ENCODE measurements around the gene PPP6R2. TPM values are rescaled to one million over a fixed set of nuclear protein-coding genes. Genes with fewer than 3 reads are reported as not detected.

The PPP6R2 gene
- total and polyA plus RNA-seq, 8 donors, result 36.9 to 60.1 (median 42.2) TPM

DNA sequence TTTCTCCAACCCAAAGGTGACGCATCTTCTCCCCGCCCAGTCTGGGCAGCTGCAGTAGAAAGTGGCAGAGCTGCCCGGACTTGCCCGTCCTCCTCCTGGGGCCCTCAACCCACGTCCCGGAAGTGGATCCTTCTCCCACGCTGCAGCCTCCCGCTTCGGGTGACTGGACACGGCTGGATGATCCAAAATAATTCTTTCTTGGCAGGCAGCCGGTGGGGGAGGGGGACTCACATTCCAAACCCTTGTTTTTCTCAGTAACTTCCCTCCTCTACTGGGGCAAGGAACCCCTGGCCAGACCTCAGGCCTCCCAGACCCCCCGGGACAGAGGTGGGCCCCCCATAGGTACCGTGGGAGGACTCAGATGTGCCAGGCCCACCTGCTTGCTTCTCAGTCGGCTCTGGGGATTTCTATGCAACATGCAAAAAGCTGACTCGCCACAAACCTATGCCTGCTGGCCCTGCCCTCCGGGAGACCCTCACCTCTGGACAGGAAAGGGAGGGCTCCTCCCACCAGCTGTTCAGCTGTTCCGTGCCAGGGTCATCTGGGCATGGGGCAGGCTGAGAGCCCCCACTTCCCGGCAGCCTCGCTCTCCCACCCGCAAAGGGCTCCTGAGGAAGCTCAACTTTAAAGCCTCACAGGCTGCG lies 37.1 kb upstream of the PPP6R2 start:
- Histone ChIP-seq H3K27ac (peak overlapping the region; percentile 92 to 93), H3K36me3 (peaks cover 0 to 2% of the 10 kb centered on the region in 2 donors), H3K27me3 (peaks cover 0 to 26% of the 10 kb centered on the region in 2 donors), H3K4me3 (peak overlapping the region; percentile 85), H3K4me1 (peaks cover 64 to 71% of the 10 kb centered on the region in 2 donors), H3K9me3 (no peaks in the 10 kb centered on the region)
- peak; percentile 62 for ATAC-seq
- TF ChIP-seq, protein P1, sequence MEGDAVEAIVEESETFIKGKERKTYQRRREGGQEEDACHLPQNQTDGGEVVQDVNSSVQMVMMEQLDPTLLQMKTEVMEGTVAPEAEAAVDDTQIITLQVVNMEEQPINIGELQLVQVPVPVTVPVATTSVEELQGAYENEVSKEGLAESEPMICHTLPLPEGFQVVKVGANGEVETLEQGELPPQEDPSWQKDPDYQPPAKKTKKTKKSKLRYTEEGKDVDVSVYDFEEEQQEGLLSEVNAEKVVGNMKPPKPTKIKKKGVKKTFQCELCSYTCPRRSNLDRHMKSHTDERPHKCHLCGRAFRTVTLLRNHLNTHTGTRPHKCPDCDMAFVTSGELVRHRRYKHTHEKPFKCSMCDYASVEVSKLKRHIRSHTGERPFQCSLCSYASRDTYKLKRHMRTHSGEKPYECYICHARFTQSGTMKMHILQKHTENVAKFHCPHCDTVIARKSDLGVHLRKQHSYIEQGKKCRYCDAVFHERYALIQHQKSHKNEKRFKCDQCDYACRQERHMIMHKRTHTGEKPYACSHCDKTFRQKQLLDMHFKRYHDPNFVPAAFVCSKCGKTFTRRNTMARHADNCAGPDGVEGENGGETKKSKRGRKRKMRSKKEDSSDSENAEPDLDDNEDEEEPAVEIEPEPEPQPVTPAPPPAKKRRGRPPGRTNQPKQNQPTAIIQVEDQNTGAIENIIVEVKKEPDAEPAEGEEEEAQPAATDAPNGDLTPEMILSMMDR (IDR thresholded peaks at IDR 0.05), result no peak
- peak; percentile 84 to 93 (median 88) for DNase-seq
- intact Hi-C loops (cut with DNase I), result no loop called here

- peak; percentile 81 to 95 (median 89) for DNase-seq
- no peaks in the 10 kb centered on the region for H3K36me3 ChIP-seq
- H3K27me3 ChIP-seq, result peaks cover 0 to 26% of the 10 kb centered on the region in 2 donors
- no peaks in the 10 kb centered on the region for H3K9me3 ChIP-seq
- peak within 1 kb of the TSS; percentile 85 for H3K4me3 ChIP-seq
- ATAC-seq, result peak; percentile 47
- intact Hi-C loops (cut with DNase I), result no loop called here
- TF ChIP-seq, protein P1 (IDR thresholded peaks at IDR 0.05), result no peak
- peak within 1 kb of the TSS; percentile 92 to 93 for H3K27ac ChIP-seq
- peaks cover 54 to 61% of the 10 kb centered on the region in 2 donors for H3K4me1 ChIP-seq
These were observed 36.1 kb upstream of the PPP6R2 start, which contains the start of gene PLXNB2 for GRCh38 chr22:50306753-50307749. Gene PLXNB2, minus strand, starts transcription at chr22:50307646. Its CDS starts 17,062 bp downstream, at chr22:50290584.

DNA sequence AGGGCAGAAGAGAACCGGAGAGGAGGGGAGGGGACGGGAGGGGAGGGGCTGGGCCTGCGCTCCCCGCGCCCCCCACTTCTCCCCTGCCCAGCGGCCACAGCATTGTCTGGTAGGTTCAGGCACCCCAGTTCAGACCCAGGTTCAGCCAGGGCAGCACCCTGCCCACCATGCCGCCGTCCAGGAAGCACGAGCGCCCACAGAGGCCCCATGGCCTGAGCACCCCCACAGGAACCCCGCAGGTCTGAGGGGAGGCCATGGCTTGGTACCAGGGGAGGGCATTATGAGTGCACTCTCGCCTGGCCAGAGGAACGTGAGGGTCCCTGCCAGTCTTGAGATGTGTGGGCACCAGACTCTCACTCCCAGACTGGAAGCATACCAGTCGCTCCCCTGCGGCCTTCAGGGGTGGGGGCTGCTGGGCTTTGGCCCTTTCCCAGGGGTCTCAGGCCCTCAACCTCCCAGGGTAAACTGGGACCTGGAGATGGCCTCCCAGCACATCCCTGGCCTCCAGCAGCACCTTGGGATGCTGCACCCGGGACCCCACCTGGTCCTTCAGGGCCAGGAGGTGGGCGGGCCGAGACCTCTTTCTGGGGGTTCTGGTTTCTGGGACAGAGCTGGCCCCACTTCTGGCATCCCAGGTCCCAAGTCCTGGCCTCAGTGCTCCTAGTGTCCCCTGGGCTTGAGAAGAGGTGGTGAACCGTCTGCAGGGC lies 35.1 kb upstream of the PPP6R2 start:
- ATAC-seq, result no peak
- intact Hi-C loops (cut with DNase I), result no loop called here
- Histone ChIP-seq H3K4me1 (peaks cover 45 to 51% of the 10 kb centered on the region in 2 donors), H3K36me3 (no peaks in the 10 kb centered on the region), H3K27ac (peak overlapping the region; percentile 80 to 81), H3K27me3 (peaks cover 0 to 26% of the 10 kb centered on the region in 2 donors), H3K4me3 (no peak overlapping the region), H3K9me3 (no peaks in the 10 kb centered on the region)
- TF ChIP-seq, protein P1 (IDR thresholded peaks at IDR 0.05), result no peak
- DNase-seq, result no peak

GRCh38 chr22:50308597-50308935 lies 34.6 kb upstream of the PPP6R2 start:
- intact Hi-C loops (cut with DNase I), result no loop called here

More at GRCh38 chr22:50308597-50308935, 34.6 kb upstream of the PPP6R2 start:
- Histone ChIP-seq H3K27ac (peak overlapping the region; percentile 80 to 81), H3K36me3 (no peaks in the 10 kb centered on the region), H3K4me1 (peaks cover 39 to 46% of the 10 kb centered on the region in 2 donors), H3K9me3 (no peaks in the 10 kb centered on the region), H3K4me3 (no peak overlapping the region), H3K27me3 (peaks cover 0 to 26% of the 10 kb centered on the region in 2 donors)
- DNase-seq (peak in 2 of 4 donors; percentile 64 to 88), ATAC-seq (peak; percentile 6)
- TF ChIP-seq, protein P1 (IDR thresholded peaks at IDR 0.05), result no peak

Data from left lung (tissue), 10 donors.